Myocyte (in vitro differentiated cells): Measurements from ENCODE around the gene RNU6-1. TPM values are rescaled to one million over a fixed set of nuclear protein-coding genes. Genes with fewer than 3 reads are reported as not detected.

Experiments used
- DNase-seq: peaks from one replicate; pipeline ENCODE4 v3.0.0-alpha.2; 2012; ENCODE audit warnings: low read depth
- total RNA-seq: library from RNA; depleted of rRNA; stranded (reverse); fragments of >200 nt; gene quantifications from 2 replicates; pipeline ENCODE4 v1.2.3, GENCODE V29; 2014

The RNU6-1 gene
- total RNA-seq, 1 donor from 2014 or later: not detected

DNA sequence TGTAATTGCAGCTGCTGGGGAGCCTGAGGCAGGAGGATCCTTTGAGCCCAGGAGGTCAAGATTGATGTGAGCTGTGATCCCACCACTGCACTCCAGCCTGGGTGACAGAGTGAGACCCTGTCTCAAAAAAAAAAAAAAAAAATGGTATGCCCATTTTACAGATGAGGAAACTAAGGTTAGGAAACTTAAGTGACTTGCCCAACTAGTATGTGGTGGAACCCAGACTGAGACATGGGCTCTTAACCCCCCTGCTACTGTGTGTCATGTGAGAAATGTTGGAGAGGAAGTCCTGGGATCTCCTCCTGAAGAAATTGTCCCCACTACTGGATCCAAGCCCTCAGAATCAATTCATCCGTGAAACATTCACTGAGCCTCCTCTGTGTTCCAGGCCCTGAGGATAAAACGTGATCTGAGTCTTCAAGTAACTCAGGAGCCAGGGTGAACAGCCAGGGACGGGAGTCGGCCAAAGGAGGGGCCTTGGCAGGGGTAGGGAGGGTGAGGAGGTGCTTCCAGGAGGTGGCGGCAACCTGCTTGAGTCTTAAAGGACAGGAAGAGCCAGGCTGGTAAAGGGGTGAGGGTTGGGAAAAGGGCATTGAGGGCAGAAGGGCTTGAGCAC, 19.6 kb upstream of the RNU6-1 start:
- no peak for DNase-seq

DNA sequence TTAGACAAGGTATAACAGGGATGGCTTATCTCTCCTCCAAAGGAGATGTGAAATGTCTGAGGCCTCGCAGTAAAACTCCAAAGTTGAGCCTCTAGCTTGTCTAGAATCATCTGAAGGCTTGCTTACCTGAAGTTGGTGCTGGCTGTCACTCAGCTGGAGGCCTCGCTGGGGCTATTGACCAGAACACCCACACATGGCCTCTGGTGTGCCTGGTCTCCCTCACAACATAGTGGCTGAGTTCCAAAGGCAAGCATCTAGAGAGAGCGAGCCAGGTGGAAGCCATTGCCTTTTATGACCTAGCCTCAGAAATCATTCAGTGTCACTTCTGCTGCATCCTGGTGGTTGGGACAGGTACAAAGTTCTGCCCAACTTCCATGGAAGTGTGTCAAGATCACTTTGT, 17.4 kb upstream of the RNU6-1 start:
- no peak for DNase-seq

DNA sequence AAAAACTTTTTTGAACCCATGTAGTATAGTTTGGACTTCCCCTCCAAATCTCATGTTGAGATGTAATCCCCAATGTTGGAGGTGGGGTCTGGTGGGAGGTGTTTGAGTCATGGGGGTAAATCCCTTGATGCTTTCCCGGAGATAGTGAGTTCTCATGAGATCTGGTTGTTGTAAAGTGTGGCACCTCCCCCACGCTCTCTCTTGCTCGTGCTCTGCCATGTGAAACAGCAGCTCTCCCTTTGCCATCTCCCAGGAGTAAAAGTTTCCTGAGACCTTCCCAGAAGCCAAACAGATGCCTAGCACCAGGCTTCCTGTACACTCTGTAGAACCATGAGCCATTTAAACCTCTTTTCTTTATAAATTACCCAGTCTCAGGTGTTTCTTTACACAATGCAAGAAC, 16.0 kb upstream of the RNU6-1 start:
- no peak for DNase-seq

DNA sequence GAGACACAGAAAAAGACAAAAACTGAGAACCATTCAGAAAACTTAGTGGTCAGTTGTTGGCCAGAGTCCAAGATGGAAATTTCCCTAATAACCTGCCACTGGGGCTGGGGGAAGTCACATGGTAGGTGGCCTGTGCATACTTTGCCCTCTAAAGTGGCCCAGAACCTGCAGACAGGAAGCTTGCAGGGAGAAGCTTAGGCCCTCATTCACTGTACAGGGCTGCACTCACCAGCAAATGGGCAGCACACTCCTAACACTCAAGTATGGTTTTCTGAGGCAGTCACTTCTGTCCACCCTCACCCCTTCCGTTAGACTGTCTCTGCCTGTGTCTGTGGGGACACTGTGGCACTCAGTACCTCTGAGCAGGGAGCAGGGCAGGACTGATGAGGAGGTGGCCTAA, 14.5 kb upstream of the RNU6-1 start:
- no peak for DNase-seq

DNA sequence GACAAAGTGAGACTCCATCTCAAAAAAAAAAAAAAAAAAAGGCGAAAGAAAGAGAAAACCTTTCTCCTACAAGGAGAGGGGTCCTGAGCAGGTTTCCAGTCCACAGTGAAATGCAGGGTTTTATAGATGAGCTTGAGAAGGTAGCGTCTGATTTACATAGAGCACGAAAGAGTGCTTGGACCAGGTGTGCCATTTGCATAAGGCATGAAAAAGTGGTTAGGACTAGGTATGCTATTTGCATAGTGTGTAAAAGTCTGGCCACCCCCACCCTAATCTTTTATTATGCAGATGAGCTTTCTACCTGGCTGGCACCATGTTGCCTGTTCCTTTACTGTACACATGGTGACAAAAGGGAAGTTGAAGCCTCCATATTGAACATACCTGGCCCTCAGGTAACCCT, 13.6 kb upstream of the RNU6-1 start:
- DNase-seq: no peak

DNA sequence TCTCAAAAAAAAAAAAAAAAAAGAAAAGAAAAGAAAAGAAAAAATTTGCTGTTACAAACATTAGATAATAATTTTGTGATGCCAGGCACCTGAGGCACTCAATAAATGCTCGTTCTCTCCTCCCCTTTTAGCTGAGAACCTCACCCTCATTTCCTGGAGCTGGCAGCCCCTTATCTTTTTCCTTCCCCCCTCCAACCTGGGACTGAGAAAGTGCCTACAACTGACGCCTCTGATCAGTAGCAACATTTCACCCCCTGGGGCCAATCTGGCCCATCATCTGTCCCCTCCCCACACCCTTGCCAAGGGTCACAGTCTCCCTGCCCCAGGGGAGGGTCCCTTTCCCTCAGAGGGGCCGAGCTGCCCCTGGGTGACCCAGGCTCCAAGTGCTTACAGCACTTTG, 12.6 kb upstream of the RNU6-1 start:
- DNase-seq: no peak

DNA sequence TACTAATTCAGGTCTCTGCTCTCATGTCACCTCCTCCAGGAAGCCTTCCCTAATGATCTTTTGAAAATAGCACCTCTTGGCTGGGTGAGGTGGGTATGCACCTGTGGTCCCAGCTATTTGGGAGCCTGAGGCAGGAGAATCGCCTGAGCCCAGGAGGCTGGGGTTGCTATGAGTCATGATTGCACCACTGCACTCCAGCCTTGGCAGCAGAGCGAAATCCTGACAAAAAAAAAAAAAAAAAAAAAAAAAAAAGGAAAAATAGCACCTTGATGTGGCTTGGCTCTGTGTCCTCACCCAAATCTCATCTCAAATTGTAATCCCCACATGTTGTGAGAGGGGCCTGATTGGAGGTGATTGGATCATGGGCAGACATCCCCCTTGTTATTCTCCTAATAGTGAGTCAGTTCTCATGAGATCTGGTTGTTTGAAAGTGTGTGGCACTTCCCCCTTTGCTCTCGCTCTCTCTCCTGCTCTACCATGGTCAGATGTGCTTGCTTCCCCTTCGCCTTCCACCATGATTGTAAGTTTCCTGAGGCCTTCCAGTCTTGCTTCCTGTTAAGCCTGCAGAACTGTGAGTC, 11.2 kb upstream of the RNU6-1 start:
- no peak for DNase-seq

DNA sequence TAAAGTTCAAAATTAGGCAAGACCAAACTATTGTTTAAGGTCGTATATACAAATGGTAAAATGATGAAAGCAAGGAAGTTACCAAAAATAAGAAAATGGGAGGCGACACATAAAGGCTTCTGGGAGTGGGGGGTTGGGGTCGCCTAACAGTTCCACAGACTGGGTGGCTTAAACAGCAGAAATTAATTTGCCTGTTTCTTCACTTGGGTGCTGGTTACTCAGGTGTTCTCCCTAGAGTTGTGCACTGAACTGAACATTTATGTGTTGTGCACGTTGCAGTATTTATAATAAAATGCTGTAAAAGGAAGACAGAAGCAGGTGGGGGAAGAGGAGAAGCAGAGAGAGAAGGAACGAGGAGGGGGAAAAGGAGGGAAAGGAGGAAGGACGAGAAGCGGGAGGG, 10.5 kb upstream of the RNU6-1 start:
- DNase-seq: no peak

DNA sequence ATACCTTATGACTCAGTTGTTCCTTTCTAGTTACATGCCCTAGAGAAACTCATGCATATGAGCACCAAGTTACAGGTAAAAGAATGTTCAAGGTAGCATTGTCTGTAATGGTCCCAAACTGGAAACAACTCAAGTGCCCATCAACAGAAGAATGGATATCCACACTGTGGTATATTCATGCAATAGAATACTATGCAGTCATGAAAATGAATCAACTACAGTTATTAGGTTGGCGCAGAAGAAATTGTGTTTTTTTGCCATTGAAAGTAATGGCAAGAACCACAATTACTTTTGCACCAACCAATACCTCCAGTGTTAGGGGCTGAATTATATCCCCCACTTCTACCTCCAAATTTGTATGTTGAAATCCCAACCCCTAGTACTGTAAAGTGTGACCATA, 9.7 kb upstream of the RNU6-1 start:
- no peak for DNase-seq

DNA sequence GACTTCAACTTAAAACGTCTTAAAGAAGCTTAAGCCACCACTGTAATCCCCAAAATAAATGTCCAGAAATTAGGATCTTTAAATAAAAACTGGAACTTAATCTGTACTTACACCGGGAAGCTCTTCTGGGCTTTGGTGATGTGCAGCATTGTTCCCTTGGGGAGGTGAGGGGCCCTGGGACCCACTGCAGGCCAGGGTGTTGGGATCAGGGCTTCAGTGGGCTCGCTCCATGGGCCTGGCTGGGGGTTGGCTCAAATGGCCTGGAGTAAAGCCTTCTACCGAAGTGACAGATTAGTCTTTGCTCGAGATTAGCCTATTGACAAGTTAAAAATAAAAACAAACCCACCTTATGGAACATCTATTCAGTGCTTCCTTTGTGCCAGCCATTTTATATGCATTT, 6.1 kb upstream of the RNU6-1 start:
- no peak for DNase-seq

DNA sequence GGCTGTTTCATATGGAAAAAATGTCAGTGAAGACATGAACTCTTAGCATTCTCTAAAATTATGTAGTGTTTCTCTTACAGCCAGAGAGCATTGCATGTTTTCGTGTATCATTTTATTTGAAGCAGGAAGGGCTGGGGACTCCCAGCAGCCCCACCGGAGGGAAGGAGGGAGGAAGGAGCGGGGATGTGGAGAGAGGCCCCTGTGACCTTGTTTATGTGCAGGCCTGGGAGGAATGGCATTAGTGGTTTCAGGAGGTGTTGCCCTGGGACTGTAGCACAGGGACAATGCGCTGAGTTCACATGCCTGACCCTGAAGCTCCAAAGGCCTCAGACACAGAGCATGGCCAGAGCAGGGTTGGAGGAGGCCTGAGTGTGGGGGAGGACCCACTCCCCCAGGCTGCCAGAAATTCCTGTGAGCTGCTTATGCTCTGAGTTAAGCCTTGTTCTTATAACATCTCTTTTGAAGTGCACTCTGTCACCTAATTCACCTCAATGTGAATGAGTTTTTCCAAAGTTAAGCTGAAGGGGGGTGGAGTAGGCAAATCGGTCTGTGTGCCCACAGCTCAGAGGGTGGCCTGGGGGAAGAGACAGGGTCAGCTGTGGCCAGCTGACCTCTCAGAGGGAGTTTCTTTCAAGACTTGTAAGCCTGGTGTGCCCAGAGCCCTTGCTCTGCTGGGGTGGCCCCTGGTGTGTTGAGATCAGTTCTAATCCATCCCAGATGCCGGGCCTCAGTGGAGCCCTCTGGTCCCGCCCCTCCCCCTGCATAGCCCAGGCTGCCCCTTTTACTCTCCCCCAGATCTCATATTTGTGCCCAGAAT, 3.9 kb upstream of the RNU6-1 start:
- DNase-seq: no peak

DNA sequence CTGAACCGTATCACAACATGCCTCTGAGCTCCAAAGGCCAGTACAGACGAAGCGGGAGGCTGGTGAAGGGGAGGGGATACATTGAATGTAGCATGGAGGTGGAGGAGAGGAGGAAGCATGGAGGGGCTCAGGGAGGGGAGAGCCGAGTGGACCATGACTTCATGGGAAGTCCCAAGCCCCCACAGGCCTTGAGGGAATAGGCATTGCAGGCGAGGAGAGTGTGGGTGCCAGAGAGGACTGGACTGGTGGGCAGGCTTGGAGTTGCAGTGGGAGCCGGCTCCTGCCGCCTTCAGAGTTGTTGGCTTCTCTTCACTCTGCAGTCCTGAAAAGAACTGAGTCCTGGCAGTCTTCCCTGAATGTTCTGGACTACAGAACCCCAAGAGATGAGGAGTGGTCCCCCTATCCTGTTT, 3.3 kb upstream of the RNU6-1 start:
- DNase-seq: no peak

DNA sequence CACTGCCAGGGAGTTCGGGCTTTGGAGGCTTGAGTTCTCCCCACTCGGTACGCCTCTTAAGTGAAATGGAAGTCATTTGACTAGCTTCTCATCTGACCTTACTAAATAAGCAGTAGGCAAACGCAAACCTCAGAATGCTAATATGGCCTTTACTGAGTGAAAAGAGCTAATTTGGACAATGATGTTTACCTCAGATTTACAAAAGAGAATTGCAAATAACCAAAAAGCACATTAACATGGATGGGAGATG, 1.6 kb upstream of the RNU6-1 start:
- no peak for DNase-seq

DNA sequence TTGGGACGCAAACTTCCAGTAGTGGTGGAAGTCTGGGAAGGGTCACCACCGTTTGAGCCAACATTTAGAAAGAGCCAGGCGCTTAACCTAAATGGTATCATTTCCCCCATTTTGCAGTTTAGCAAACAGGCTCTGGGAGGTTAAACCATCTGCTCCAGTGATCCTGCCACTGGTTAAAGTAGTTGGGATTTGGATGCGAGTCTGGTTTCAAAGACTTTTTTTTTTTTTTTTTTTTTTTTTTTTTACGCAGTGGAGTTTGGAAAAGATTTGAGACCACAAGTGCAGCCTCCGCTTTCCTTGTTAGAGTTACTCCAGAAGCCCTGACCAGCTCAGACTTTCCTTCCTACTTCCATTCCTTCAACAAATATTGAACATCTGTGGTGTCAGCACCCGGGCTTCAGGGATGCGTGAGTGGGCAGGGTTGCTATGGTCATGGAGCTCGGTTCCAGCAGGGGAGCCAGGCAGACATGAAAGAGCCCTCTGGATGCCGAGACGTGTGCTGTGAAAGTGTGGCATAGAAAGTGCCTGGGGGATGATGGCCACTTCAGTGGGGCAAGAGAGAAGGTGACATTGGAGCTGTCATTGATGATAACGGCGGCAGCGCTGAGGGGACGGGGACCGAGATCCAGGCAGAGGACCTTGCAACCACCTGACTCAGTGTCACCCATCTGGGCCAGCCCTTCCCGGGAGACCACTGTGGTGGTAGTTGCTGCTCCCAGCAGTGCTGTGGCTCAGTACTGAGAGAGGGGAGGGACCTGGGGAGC, 1.1 kb upstream of the RNU6-1 start:
- DNase-seq: peak; percentile 52

DNA sequence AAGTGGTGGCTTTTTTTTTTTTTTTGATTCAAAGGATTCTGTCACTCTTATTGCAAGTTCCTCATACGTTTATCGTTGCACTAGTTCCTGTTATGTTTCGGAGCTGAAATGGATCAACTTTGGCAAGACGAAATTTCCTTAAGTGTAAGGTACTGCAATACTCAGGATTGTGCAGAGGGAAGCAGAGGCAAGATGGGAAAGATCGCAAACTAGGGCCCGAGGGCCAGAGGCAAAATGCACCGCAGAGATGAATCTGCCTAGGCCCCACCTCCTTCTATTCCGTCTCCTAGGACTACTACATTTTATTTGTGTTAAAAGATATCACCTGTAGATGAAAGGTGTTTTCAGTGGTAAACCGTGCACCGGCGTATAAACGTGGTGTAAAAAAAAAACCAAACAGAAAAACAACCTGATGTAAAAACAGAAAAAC, 331 bp downstream of the RNU6-1 start:
- DNase-seq: peak; percentile 65

DNA sequence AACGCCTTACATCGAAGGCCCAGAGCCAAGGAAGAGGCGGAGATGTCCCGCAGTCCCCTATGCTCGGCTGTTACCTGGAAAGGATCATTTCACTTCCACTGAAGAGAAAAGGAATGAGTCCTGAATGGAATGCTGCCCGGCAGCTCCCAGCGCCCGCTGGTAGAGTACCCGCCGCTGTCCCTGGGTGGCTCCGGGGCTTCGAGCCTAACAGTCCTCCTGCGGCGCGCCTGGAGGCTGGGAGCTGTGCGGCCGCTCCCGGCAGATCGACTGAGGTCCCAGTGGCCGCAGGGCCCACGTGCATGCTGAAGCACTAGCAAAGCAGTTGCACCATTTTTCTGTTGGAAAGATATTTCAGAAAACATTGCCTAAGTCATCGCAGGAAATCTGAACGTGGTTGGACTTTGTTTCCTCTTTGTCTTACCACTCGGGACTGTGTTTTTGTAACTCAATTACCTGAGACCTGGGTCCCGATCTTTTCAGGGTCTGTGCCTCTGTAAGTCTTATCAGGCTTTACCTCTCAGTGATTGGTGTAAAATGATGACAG, 984 bp downstream of the RNU6-1 start:
- DNase-seq: peak; percentile 51

DNA sequence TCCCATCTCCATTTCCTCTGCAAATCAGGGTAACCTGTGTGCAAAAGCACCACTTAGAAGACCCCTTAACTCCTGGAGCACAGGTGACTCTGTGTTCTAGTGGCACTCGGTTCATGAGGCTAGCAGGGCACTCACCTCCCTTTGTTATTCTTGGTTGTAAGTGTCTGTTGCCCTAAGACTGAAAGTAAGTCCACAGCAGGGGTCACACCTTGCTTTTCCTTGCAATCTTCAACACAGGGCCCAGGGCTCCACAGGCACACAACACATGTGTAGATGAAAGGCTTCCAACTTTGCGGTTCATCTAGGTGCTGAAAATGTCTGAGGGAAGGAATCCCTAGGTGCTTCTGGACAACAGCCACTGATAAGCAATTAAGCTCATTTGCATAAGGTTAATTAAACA, 2.9 kb downstream of the RNU6-1 start:
- no peak for DNase-seq

DNA sequence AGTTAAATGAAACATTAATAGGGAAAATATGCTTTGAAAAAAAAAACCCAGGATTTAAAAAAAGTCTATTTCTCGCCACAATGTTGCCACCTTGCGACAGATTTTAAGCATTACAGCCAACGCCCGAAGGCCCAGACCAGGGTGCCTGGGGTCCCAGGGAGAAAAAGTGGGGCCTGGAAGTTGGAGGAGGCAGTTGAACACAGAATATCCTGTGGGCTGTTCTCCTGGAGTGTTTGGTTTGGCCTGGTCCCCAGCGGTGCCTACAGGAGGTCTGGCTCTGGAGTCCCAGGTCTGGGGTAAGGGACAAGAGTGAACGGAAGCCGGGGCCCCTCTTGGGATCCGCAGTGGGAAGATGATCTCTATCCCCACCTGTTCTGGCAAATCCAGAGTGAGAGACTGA, 3.4 kb downstream of the RNU6-1 start:
- DNase-seq: peak; percentile 49

DNA sequence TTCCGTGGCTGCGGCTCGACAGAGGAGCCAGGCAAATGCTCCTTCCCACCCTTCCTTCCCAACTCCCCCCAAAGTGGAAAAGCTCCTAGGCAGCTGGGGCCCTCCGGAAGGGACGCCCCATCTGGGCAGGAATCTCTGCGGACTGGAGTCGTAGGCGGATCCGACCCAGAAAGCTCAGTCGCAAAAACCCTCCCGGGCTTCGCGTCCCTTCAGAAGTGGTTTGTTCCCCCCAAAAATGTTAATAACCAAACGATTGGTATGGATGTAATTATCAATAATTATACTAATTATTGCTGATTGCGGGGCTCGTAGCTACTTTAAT, 3.8 kb downstream of the RNU6-1 start:
- DNase-seq: no peak

DNA sequence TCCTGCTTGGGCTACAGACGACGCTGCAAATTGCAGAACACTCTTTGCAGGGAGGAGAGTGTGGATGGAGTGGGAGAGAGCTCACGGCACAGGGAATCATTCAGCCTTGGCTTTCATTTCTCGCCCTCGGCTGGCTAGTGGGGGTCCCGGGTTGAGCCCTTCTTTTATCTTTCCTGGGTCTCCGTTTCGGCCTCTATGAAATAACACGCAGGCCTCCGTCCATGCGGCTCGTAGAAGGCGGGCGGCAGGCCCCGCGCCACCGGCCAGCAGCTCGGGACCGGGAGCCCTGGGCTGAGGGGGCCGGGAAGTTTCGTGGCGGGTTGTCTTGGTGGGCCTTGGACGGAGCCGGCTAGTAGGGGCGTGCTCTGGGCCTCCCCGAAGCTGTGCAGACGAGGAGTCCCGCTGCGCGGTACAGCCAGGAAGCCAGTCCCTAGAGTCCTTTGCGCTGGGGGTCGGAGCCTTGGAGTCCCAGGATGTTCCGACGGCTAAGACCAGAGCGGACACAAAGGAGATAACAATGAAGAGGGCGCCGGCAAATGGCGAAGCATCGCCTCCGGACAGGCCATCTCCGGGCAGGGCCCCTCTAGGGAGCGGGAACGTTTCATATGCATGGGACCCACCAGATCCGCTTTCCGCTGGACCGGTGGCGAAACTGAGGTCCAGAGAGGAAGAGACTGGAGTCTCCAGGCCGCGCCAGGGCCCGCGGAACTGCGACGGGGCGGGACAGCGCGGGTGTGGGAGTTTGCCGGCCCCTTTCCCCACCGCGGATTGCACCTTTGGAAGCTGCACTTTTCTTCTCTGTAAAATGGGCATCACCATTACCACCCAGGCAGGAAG, 4.3 kb downstream of the RNU6-1 start:
- DNase-seq: no peak

DNA sequence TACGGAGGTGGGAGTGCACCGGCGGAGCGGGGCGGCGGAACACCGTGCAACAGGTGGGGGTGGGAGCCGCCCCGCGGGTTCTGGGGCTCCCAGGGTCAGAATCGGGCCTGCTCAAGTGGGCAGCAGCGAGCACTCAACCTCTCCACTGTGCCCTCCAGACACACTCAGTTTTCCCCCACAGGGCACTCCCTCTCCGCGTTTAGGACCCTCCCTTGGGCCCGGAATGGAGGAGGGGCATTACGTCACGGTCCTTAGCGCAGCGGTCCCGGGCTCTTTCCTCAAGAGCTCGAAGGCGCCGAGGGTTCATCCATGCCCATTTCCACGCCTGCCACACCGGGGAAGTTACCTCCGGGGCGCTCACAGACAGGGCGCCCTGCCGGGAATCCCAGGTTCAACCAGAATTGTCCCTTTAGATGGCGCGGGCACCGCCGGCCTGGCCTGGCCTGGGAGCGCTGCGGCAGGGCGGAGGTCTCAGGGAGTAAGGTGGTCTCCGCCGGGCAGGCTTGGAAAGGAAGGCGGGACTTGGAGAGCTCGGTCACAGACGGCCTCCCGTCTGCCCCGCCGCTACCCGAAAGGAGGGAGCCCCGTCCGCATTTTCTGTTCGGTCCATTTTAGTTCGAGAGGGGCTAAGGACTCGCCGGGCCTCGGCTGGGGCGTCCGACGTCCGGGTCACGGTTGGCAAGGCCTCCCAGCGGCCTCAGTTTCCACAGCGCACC, 5.1 kb downstream of the RNU6-1 start:
- DNase-seq: no peak
